Measurements from ENCODE around the gene SH3PXD2A. TPM values are rescaled to one million over a fixed set of nuclear protein-coding genes. Genes with fewer than 3 reads are reported as not detected.

The SH3PXD2A gene
- polyA plus RNA-seq, 1 experiment, result 50.2 TPM

- Histone ChIP-seq H3K36me3 (ENCODE audit: control insufficient read depth, insufficient read depth, low read length) (no peaks in the 10 kb centered on the region), H3K27me3 (ENCODE audit: control insufficient read depth, insufficient read depth, low read length) (peaks cover 13% of the 10 kb centered on the region), H3K4me3 (ENCODE audit: low read depth, low read length) (peak overlapping the region; percentile 41; the same call in 1 of the 2 replicates)
- DNase-seq (ENCODE audit: low read depth), result no peak
- TF ChIP-seq, protein P1, sequence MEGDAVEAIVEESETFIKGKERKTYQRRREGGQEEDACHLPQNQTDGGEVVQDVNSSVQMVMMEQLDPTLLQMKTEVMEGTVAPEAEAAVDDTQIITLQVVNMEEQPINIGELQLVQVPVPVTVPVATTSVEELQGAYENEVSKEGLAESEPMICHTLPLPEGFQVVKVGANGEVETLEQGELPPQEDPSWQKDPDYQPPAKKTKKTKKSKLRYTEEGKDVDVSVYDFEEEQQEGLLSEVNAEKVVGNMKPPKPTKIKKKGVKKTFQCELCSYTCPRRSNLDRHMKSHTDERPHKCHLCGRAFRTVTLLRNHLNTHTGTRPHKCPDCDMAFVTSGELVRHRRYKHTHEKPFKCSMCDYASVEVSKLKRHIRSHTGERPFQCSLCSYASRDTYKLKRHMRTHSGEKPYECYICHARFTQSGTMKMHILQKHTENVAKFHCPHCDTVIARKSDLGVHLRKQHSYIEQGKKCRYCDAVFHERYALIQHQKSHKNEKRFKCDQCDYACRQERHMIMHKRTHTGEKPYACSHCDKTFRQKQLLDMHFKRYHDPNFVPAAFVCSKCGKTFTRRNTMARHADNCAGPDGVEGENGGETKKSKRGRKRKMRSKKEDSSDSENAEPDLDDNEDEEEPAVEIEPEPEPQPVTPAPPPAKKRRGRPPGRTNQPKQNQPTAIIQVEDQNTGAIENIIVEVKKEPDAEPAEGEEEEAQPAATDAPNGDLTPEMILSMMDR (IDR thresholded peaks at IDR 0.05; ENCODE audit: insufficient read depth, low read depth, low read length), result no peak
- CTCF ChIA-PET, result no interaction called here
- POLR2A ChIA-PET, result no interaction called here
Measured at GRCh38 chr10:103583871-103584215, 271.5 kb downstream of the SH3PXD2A start.

DNA sequence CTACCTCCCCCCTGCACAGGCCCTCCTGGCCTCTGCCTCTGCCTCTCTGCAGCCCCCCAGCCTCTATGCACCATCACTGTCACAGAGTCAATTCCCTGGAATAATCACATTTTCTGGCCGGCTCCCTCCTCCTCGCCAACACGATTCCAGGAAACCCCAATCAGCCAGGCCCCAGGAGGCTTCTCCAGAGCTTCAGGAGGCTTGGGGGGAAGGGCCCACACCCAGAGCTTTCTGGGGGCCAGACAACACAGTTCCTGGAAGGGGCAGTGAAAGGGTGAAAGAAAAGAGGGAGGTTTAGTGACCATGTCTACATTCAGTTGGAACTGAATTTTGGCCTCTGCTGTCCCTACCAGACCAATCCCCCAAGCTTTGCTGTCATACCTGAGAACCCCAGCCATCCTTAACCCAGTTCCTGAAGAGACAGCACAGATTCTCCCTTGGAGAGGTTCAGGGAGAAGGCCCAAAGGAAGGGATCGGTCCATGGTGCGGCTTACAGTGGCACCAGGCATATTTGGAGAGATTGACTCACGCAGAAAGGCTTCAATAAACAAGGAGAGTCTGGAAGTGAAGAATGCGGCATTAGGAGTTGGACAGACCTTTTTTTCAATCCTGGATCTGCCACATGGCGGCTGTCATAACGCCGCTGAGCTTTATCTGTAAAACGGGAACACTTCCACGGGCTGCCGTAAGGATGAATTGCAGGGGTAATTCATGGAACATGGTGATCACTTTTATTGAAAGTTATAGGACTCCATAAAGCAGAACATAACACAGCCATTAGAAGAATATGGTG lies 272.8 kb downstream of the SH3PXD2A start:
- no peak overlapping the region for H3K4me3 ChIP-seq (ENCODE audit: low read depth, low read length)
- CTCF ChIA-PET, result interaction anchor here (0.6 to 1.0 kb wide), 3 partner anchors 16 to 206 kb away, joined by 3 read pairs; no protein-coding TSS in a partner anchor
- POLR2A ChIA-PET, result no interaction called here
- H3K27me3 ChIP-seq (ENCODE audit: control insufficient read depth, insufficient read depth, low read length), result peaks cover 13% of the 10 kb centered on the region
- no peaks in the 10 kb centered on the region for H3K36me3 ChIP-seq (ENCODE audit: control insufficient read depth, insufficient read depth, low read length)
- TF ChIP-seq, protein P1 (IDR thresholded peaks at IDR 0.05; ENCODE audit: insufficient read depth, low read depth, low read length), result no peak
- no peak for DNase-seq (ENCODE audit: low read depth)

DNA sequence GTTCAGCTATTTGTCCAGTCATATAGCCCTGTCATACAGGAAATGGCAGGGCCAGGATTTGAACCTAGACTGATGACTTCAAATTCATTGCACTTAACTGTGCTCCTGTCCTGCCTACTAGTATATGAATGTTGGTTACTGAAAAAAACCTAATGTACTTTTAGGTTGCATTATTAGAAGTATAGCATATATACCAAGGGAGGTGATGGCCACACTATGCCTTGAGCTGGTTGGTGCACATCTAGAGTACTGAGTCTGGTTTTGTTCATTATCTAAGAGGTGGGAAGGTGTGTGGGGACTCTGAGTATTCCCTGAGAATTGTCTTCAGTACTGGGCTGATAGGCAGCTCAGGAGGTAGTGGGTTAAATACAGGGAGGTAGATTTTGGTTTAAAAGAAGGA lies 273.9 kb downstream of the SH3PXD2A start:
- no peak overlapping the region for H3K4me3 ChIP-seq (ENCODE audit: low read depth, low read length)
- POLR2A ChIA-PET, result no interaction called here
- H3K36me3 ChIP-seq (ENCODE audit: control insufficient read depth, insufficient read depth, low read length), result no peaks in the 10 kb centered on the region
- TF ChIP-seq, protein P1 (IDR thresholded peaks at IDR 0.05; ENCODE audit: insufficient read depth, low read depth, low read length), result no peak
- CTCF ChIA-PET, result interaction anchor here (0.7 kb wide), 3 partner anchors 68 to 105 kb away, joined by 3 read pairs; no protein-coding TSS in a partner anchor
- no peak for DNase-seq (ENCODE audit: low read depth)
- peaks cover 13% of the 10 kb centered on the region for H3K27me3 ChIP-seq (ENCODE audit: control insufficient read depth, insufficient read depth, low read length)

- DNase-seq (ENCODE audit: low read depth), result no peak
- ChIA-PET CTCF (interaction anchor here (0.9 kb wide), 2 partner anchors 9 to 30 kb away, joined by 3 to 4 read pairs; no protein-coding TSS in a partner anchor), POLR2A (no interaction called here)
- H3K27me3 ChIP-seq (ENCODE audit: control insufficient read depth, insufficient read depth, low read length), result peaks cover 13% of the 10 kb centered on the region
- TF ChIP-seq, protein P1 (IDR thresholded peaks at IDR 0.05; ENCODE audit: insufficient read depth, low read depth, low read length), result no peak
- no peaks in the 10 kb centered on the region for H3K36me3 ChIP-seq (ENCODE audit: control insufficient read depth, insufficient read depth, low read length)
- H3K4me3 ChIP-seq (ENCODE audit: low read depth, low read length), result no peak overlapping the region
Measured at GRCh38 chr10:103580430-103580829, 274.9 kb downstream of the SH3PXD2A start.

DNA sequence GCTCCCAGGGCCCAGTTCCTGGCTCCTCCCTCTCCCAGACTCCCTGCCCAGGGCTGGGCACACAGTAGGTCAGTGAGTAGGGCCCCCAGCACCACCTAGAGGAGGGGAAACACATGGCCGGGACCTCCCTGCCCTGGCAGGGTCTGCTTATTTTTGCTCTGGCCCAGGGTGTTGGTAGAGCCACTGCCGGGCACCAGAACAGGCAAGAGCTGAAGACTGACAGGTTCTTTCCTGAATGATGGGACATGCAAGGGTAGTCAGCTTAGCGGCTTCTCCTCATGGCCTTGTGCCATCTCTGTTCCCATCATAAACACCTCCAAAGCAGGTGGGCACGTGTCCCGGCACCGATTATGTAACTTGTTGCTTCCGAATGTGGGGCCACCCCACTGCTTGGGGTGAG lies 275.4 kb downstream of the SH3PXD2A start:
- ChIA-PET POLR2A (no interaction called here), CTCF (interaction anchor here (0.9 kb wide), 1 partner anchor 30 kb away, joined by 3 read pairs; no protein-coding TSS in a partner anchor)
- no peak for DNase-seq (ENCODE audit: low read depth)
- TF ChIP-seq, protein P1 (IDR thresholded peaks at IDR 0.05; ENCODE audit: insufficient read depth, low read depth, low read length), result no peak
- Histone ChIP-seq H3K27me3 (ENCODE audit: control insufficient read depth, insufficient read depth, low read length) (peaks cover 13% of the 10 kb centered on the region), H3K36me3 (ENCODE audit: control insufficient read depth, insufficient read depth, low read length) (no peaks in the 10 kb centered on the region), H3K4me3 (ENCODE audit: low read depth, low read length) (no peak overlapping the region)

Measured in BJ (cell line).